Measurements from ENCODE around the gene TMEM156.
"Not testable (repeated sequence)": the region's sequence is repeated elsewhere in the genome, so short reads cannot be mapped to it uniquely, and the experiment has no call there.

The TMEM156 gene

DNA sequence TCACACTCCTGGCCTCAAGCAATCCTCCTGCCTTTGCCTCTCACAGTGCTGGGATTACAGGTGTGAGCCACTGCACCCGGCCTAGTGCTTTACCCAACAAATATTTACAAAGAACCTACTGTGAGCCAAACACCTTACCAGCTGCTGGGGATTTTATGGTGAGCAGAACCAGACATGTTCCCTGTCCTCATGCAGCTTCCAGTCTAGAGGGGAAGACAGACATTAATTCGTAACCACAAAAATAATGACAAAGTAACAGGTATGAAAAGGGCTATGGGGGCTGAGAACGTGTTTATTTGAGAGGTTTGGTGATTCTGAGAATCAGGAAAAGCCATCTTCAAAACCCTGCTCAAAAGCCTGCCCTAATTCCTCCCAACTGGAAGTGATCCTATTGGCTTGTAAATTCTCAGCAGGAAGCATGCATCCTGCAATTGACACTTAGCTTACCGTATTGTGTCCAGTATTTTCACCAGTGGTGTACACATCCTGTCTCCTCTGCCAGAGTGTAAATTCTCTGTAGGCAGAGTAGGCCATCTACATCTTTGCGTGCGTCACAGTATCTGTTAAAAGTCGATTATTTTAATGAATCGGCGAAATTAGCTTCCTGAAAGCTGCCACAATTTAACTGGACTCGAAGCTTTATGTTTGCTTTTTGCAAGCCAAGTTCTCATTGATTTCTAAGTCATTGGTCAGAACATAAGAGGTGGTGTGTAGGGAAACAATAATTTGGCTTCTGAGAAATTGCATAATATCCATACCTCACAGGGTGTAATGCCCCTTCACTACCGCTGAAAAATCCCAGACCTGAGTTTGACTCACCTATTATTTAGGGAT, 67.0 kb downstream of the TMEM156 start:
- no peak overlapping the region for H3K4me3 ChIP-seq (ENCODE audit: low read length)
- TF ChIP-seq, protein P1, sequence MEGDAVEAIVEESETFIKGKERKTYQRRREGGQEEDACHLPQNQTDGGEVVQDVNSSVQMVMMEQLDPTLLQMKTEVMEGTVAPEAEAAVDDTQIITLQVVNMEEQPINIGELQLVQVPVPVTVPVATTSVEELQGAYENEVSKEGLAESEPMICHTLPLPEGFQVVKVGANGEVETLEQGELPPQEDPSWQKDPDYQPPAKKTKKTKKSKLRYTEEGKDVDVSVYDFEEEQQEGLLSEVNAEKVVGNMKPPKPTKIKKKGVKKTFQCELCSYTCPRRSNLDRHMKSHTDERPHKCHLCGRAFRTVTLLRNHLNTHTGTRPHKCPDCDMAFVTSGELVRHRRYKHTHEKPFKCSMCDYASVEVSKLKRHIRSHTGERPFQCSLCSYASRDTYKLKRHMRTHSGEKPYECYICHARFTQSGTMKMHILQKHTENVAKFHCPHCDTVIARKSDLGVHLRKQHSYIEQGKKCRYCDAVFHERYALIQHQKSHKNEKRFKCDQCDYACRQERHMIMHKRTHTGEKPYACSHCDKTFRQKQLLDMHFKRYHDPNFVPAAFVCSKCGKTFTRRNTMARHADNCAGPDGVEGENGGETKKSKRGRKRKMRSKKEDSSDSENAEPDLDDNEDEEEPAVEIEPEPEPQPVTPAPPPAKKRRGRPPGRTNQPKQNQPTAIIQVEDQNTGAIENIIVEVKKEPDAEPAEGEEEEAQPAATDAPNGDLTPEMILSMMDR (conservative IDR thresholded peaks at IDR 0.05; ENCODE audit: low read length): no peak
- no peak for DNase-seq (ENCODE audit: low read depth)

- H3K4me3 ChIP-seq (ENCODE audit: low read length); DNase-seq (ENCODE audit: low read depth): not testable (repeated sequence)
Measured at GRCh38 chr4:38959248-38959647, 73.0 kb downstream of the TMEM156 start.

- peak; percentile 35 for DNase-seq (ENCODE audit: low read depth)
- TF ChIP-seq, protein P1 (conservative IDR thresholded peaks at IDR 0.05; ENCODE audit: low read length): no peak
- H3K4me3 ChIP-seq (ENCODE audit: low read length): no peak overlapping the region
Measured at GRCh38 chr4:38958453-38959190, 73.6 kb downstream of the TMEM156 start.

DNA sequence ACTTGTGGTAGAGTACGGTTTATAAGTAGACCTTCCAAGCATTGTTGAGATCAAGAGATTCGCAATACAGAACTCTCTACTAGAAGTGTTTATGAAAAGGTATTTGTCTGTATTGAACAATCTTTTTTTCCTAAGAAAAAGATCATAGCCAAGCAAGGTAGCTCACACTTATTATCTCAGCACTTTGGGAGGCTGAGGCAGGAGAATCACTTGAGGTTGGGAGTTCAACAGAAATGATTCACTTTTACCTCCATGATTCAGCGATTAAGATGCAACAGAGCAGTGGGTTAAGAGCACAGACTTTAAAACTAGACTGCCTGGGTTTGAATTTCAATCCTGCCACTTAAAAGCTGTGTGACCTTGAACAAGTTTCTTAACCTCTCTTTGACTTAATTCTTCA, 74.3 kb downstream of the TMEM156 start:
- DNase-seq (ENCODE audit: low read depth): no peak
- no peak overlapping the region for H3K4me3 ChIP-seq (ENCODE audit: low read length)
- TF ChIP-seq, protein P1 (conservative IDR thresholded peaks at IDR 0.05; ENCODE audit: low read length): no peak

DNA sequence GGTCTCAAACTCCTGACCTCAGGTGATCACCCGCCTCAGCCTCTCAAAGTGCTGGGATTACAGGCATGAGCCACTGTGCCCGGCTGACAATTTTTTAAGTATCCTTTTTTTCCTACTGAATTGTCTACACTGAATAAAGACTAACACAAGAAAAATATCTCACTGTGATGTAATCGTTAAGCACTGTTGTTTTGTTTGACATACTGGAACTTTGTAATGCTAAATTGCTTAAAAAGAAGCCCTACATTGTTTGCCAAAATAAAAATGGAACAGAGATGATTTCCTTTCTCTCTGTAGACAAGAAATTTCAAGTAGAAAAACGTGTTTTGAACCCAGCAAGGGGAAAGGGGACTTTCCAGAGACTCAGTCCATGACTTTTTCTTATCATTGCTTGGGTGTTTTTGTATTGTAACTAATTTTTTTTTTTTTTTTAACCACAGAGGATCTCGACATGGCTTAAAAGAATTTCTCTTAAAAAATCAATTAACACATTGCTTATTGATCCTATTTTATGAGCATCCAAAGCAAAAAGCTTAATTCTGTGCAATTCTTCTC, 74.9 kb downstream of the TMEM156 start:
- TF ChIP-seq, protein P1 (conservative IDR thresholded peaks at IDR 0.05; ENCODE audit: low read length): no peak
- DNase-seq (ENCODE audit: low read depth): no peak
- no peak overlapping the region for H3K4me3 ChIP-seq (ENCODE audit: low read length)

DNA sequence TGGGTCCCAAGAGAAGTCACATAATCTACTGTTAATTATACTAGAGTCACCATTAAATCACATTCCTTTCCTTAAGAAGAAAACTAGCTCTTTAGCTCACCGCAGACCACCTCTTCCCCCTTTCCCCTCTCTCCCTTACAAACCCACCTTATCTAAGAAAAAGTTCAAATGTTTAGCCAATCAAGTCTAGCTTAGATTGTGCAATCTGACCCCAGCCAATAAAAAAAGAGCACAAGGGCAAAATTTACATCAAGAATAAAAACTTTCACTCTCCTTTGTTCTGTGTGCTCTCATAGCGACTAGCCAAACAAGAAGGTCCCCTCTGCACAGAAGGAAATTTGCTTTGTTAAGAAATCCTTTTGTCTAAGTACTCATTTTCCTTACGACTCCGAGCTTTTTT, 76.3 kb downstream of the TMEM156 start:
- no peak overlapping the region for H3K4me3 ChIP-seq (ENCODE audit: low read length)
- TF ChIP-seq, protein P1 (conservative IDR thresholded peaks at IDR 0.05; ENCODE audit: low read length): no peak
- no peak for DNase-seq (ENCODE audit: low read depth)

- H3K4me3 ChIP-seq (ENCODE audit: low read length): no peak overlapping the region
- TF ChIP-seq, protein P1 (conservative IDR thresholded peaks at IDR 0.05; ENCODE audit: low read length): no peak
- no peak for DNase-seq (ENCODE audit: low read depth)
Measured at GRCh38 chr4:38954727-38955126, 77.5 kb downstream of the TMEM156 start.

All from AG10803 (cell line).